Muscle of leg (tissue), 11 donors: ENCODE measurements around the gene PRUNE1. TPM values are rescaled to one million over a fixed set of nuclear protein-coding genes. Genes with fewer than 3 reads are reported as not detected.
A peak's percentile ranks its signal among the peaks of the same experiment; 100 is the strongest.

ENCODE experiments used
- DNase-seq: peaks from one replicate; pipeline ENCODE4 v3.0.0; 2013
- H3K27ac ChIP-seq: one replicate; pipeline ENCODE4 v1.5.1; 2013; ENCODE audit warnings: mild to moderate bottlenecking, low read length, control low read depth
- H3K27me3 ChIP-seq: one replicate; pipeline ENCODE4 v1.6.1; 2013; ENCODE audit warnings: low read length; ENCODE audit not compliant: control insufficient read depth, insufficient read depth
- H3K36me3 ChIP-seq: one replicate; pipeline ENCODE4 v1.6.1; 2013; ENCODE audit warnings: low read length; ENCODE audit not compliant: control insufficient read depth, insufficient read depth
- H3K4me1 ChIP-seq: one replicate; pipeline ENCODE4 v1.6.1; 2013; ENCODE audit warnings: low read length; ENCODE audit not compliant: control insufficient read depth, insufficient read depth
- H3K4me3 ChIP-seq: one replicate; pipeline ENCODE4 v1.5.1; 2013; ENCODE audit warnings: low read length, control low read depth
- H3K9me3 ChIP-seq: replicated peaks from 2 replicates; pipeline ENCODE4 v1.6.1; 2013; ENCODE audit warnings: low read depth, low read length; ENCODE audit not compliant: control insufficient read depth
- WGBS: methylation state at CpG from one replicate; pipeline ENCODE4 v1.1.5; 2013; ENCODE audit warnings: missing lambda C conversion rate; ENCODE audit not compliant: insufficient coverage; 5-methylcytosine and 5-hydroxymethylcytosine counted together
- polyA plus RNA-seq, 8 donors: library from polyadenylated mRNA; unstranded; fragments of 120-200 nt; gene quantifications; one replicate each; pipeline versions ENCODE4 v1.2.1 to v1.2.3, GENCODE V29; 2013; ENCODE audit warnings: inconsistent platforms in 1 of 8, low replicate concordance in 1 of 8; ENCODE audit not compliant: insufficient read length in 8 of 8, insufficient read depth in 1 of 8
- total RNA-seq: library from RNA; stranded (reverse); fragments of 120-200 nt; gene quantifications from one replicate; pipeline ENCODE4 v1.2.4, GENCODE V29; 2013

PRUNE1 gene
- total and polyA plus RNA-seq, 9 donors = 19.3 to 29.8 (median 25.0) TPM

GRCh38 chr1:151060007-151060656 is 51.9 kb downstream of the PRUNE1 start, which contains the start of gene MLLT11:
Gene MLLT11, plus strand, starts transcription at chr1:151060397. Its CDS starts 6,828 bp downstream, at chr1:151067225.
- Histone ChIP-seq H3K27ac (peak within 1 kb of the TSS; percentile 97), H3K36me3 (peaks cover 19% of the 10 kb centered on the region), H3K4me3 (peak within 1 kb of the TSS; percentile 98), H3K4me1 (peaks cover 43% of the 10 kb centered on the region), H3K27me3 (no peaks in the 10 kb centered on the region), H3K9me3 (no peaks in the 10 kb centered on the region)
- peak; percentile 95 for DNase-seq
- WGBS = 0% methylated on average over 9 of the region's 15 CpGs

GRCh38 chr1:151060657-151061421 is 52.6 kb downstream of the PRUNE1 start:
- peak overlapping the region; percentile 98 for H3K4me3 ChIP-seq
- peaks cover 12% of the 10 kb centered on the region for H3K36me3 ChIP-seq
- no peaks in the 10 kb centered on the region for H3K27me3 ChIP-seq
- H3K27ac ChIP-seq = peak overlapping the region; percentile 97
- DNase-seq = peak; percentile 27
- no peaks in the 10 kb centered on the region for H3K9me3 ChIP-seq
- peaks cover 38% of the 10 kb centered on the region for H3K4me1 ChIP-seq
- WGBS = no CpG with 5 or more reads among the region's 4 CpGs

GRCh38 chr1:151061704-151062103 is 53.5 kb downstream of the PRUNE1 start:
- no CpG with 5 or more reads among the region's 2 CpGs for WGBS
- Histone ChIP-seq H3K27me3 (no peaks in the 10 kb centered on the region), H3K4me1 (peaks cover 31% of the 10 kb centered on the region), H3K4me3 (no peak overlapping the region), H3K27ac (no peak overlapping the region), H3K36me3 (peaks cover 6% of the 10 kb centered on the region), H3K9me3 (no peaks in the 10 kb centered on the region)
- no peak for DNase-seq

- WGBS = 93% methylated on average over 2 of the region's 3 CpGs
- DNase-seq = no peak
- Histone ChIP-seq H3K27me3 (no peaks in the 10 kb centered on the region), H3K36me3 (peaks cover 3% of the 10 kb centered on the region), H3K27ac (no peak overlapping the region), H3K9me3 (no peaks in the 10 kb centered on the region), H3K4me1 (peaks cover 20% of the 10 kb centered on the region), H3K4me3 (no peak overlapping the region)
Measured at GRCh38 chr1:151062741-151063371, 54.6 kb downstream of the PRUNE1 start.

- Histone ChIP-seq H3K27ac (no peak overlapping the region), H3K4me3 (no peak overlapping the region), H3K9me3 (no peaks in the 10 kb centered on the region), H3K4me1 (peaks cover 16% of the 10 kb centered on the region), H3K27me3 (no peaks in the 10 kb centered on the region), H3K36me3 (peaks cover 3% of the 10 kb centered on the region)
- DNase-seq = no peak
Measured at GRCh38 chr1:151065089-151065645, 56.9 kb downstream of the PRUNE1 start.

GRCh38 chr1:151067185-151067584 is 58.9 kb downstream of the PRUNE1 start:
- H3K27ac ChIP-seq = no peak overlapping the region

GRCh38 chr1:151069103-151069486 is 60.8 kb downstream of the PRUNE1 start:
- DNase-seq = no peak
- no CpG with 5 or more reads among the region's 5 CpGs for WGBS
- peak overlapping the region; percentile 100 for H3K27ac ChIP-seq
- H3K36me3 ChIP-seq = peaks cover 3% of the 10 kb centered on the region
- no peaks in the 10 kb centered on the region for H3K9me3 ChIP-seq
- H3K27me3 ChIP-seq = no peaks in the 10 kb centered on the region
- no peak overlapping the region for H3K4me3 ChIP-seq
- H3K4me1 ChIP-seq = peaks cover 16% of the 10 kb centered on the region

More at GRCh38 chr1:151067185-151067584, 58.9 kb downstream of the PRUNE1 start:
- Histone ChIP-seq H3K4me1 (peaks cover 16% of the 10 kb centered on the region), H3K27me3 (no peaks in the 10 kb centered on the region), H3K4me3 (no peak overlapping the region), H3K36me3 (peaks cover 3% of the 10 kb centered on the region), H3K9me3 (no peaks in the 10 kb centered on the region)
- 88% methylated on average over 4 of the region's 4 CpGs for WGBS
- no peak for DNase-seq

GRCh38 chr1:151070474-151071276 is 62.4 kb downstream of the PRUNE1 start, which contains the start of gene GABPB2:
Gene GABPB2, plus strand, starts transcription at chr1:151070761. Its CDS starts 17,429 bp downstream, at chr1:151088190.
- Histone ChIP-seq H3K27ac (peak within 1 kb of the TSS; percentile 100), H3K9me3 (no peaks in the 10 kb centered on the region), H3K36me3 (peaks cover 12% of the 10 kb centered on the region), H3K4me1 (peaks cover 16% of the 10 kb centered on the region), H3K4me3 (peak within 1 kb of the TSS; percentile 99), H3K27me3 (no peaks in the 10 kb centered on the region)
- WGBS = 0% methylated on average over 31 of the region's 50 CpGs
- peak; percentile 99 for DNase-seq

- H3K4me1 ChIP-seq = peaks cover 16% of the 10 kb centered on the region
- H3K4me3 ChIP-seq = no peak overlapping the region
- DNase-seq = no peak
- peaks cover 9% of the 10 kb centered on the region for H3K36me3 ChIP-seq
- 75% methylated on average over 11 of the region's 13 CpGs for WGBS
- no peak overlapping the region for H3K27ac ChIP-seq
- H3K27me3 ChIP-seq = no peaks in the 10 kb centered on the region
- H3K9me3 ChIP-seq = no peaks in the 10 kb centered on the region
Measured at GRCh38 chr1:151072224-151072623, 64.0 kb downstream of the PRUNE1 start.
